SU-DHL-6 (cell line): ENCODE data around the gene FKBP15.
"Not testable (repeated sequence)": the region's sequence is repeated elsewhere in the genome, so short reads cannot be mapped to it uniquely, and the experiment has no call there.

Experiments
- H2AFZ ChIP-seq: fragments of 200-600 bp; sonication (generic); 2 replicates; pipeline ENCODE4 v1.6.1; 2014; ENCODE audit warnings: low read depth, mild to moderate bottlenecking, moderate library complexity, mixed read lengths, antibody characterized with exemption, low read length; ENCODE audit not compliant: severe bottlenecking
- H3F3A ChIP-seq: fragments of 200-600 bp; shearing (Covaris generic); 2 replicates; pipeline ENCODE4 v1.6.0; 2016; ENCODE audit warnings: antibody characterized with exemption, mild to moderate bottlenecking; ENCODE audit not compliant: insufficient read depth
- H3K27ac ChIP-seq: fragments of 200-600 bp; sonication (generic); 2 replicates; pipeline ENCODE4 v1.5.1; 2016; ENCODE audit warnings: low read depth, mild to moderate bottlenecking, low read length, moderate library complexity, mixed read lengths
- H3K27me3 ChIP-seq: fragments of 200-600 bp; sonication (generic), shearing (Covaris generic); 2 replicates; pipeline ENCODE4 v1.6.0; 2014; ENCODE audit warnings: mild to moderate bottlenecking, low read length
- H3K36me3 ChIP-seq: fragments of 200-600 bp; sonication (generic); 2 replicates; pipeline ENCODE4 v1.6.1; 2014; ENCODE audit warnings: mild to moderate bottlenecking, low read length, mixed read lengths
- H3K4me2 ChIP-seq: fragments of 300-600, 200-600 bp; shearing (Covaris generic), sonication (generic); 2 replicates; pipeline ENCODE4 v1.6.0; 2014; ENCODE audit warnings: low read length, low read depth, mild to moderate bottlenecking; ENCODE audit not compliant: poor library complexity, severe bottlenecking
- H3K4me3 ChIP-seq: fragments of 200-600 bp; sonication (generic); 2 replicates; pipeline ENCODE4 v1.5.1; 2014; ENCODE audit warnings: antibody characterized with exemption, low read length, mild to moderate bottlenecking, mixed read lengths; ENCODE audit not compliant: insufficient read depth, poor library complexity, severe bottlenecking
- H3K79me2 ChIP-seq: fragments of 200-600 bp; sonication (generic); 2 replicates; pipeline ENCODE4 v1.6.1; 2014; ENCODE audit warnings: mild to moderate bottlenecking, low read length, moderate library complexity; ENCODE audit not compliant: insufficient read depth
- H3K9ac ChIP-seq: fragments of 200-600 bp; sonication (generic); 2 replicates; pipeline ENCODE4 v1.7.0; 2014; ENCODE audit warnings: mild to moderate bottlenecking, low read length
- H3K9me2 ChIP-seq: fragments of 200-600 bp; sonication (generic); replicated peaks from 2 replicates; pipeline ENCODE4 v1.6.1; 2014; ENCODE audit warnings: low read length; ENCODE audit not compliant: insufficient read depth
- H3K9me3 ChIP-seq: fragments of 200-600 bp; sonication (generic); 2 replicates; pipeline ENCODE4 v1.6.1; 2014; ENCODE audit warnings: low read length, mixed read lengths; ENCODE audit not compliant: insufficient read depth
- H4K20me1 ChIP-seq: fragments of 200-600 bp; sonication (generic); 2 replicates; pipeline ENCODE4 v1.6.1; 2014; ENCODE audit warnings: low read depth, mild to moderate bottlenecking, antibody characterized with exemption, low read length, moderate library complexity, mixed read lengths
- CTCF ChIP-seq: fragments of 200-600 bp; sonication (generic); IDR thresholded peaks from one replicate; pipeline ENCODE4 v1.5.1; 2017; ENCODE audit warnings: antibody characterized with exemption, mild to moderate bottlenecking, low read length, moderate library complexity; ENCODE audit not compliant: insufficient read depth, poor library complexity, severe bottlenecking
- EZH2phosphoT487 ChIP-seq: fragments of 200-600 bp; sonication (generic), shearing (Covaris generic); conservative IDR thresholded peaks from 2 replicates; pipeline ENCODE4 v1.6.1; 2018; ENCODE audit warnings: mild to moderate bottlenecking, antibody characterized with exemption, low read length, moderate library complexity, mixed read lengths

FKBP15 gene

GRCh38 chr9:113129466-113129865 is 91.6 kb downstream of the FKBP15 start:
- H3K36me3 ChIP-seq, result no peaks in the 10 kb centered on the region
- H3F3A ChIP-seq, result no peaks in the 10 kb centered on the region
- H2AFZ ChIP-seq, result no peak overlapping the region
- H3K4me3 ChIP-seq, result no peak overlapping the region
- H3K27me3 ChIP-seq, result no peaks in the 10 kb centered on the region
- H3K4me2 ChIP-seq, result no peak overlapping the region
- no peak overlapping the region for H3K27ac ChIP-seq
- no peaks in the 10 kb centered on the region for H4K20me1 ChIP-seq
- no peaks in the 10 kb centered on the region for H3K79me2 ChIP-seq
- TF ChIP-seq EZH2phosphoT487, result no peak
- TF ChIP-seq CTCF, result no peak
- no peaks in the 10 kb centered on the region for H3K9me2 ChIP-seq
- H3K9me3 ChIP-seq, result no peaks in the 10 kb centered on the region
- H3K9ac ChIP-seq, result no peak overlapping the region

DNA sequence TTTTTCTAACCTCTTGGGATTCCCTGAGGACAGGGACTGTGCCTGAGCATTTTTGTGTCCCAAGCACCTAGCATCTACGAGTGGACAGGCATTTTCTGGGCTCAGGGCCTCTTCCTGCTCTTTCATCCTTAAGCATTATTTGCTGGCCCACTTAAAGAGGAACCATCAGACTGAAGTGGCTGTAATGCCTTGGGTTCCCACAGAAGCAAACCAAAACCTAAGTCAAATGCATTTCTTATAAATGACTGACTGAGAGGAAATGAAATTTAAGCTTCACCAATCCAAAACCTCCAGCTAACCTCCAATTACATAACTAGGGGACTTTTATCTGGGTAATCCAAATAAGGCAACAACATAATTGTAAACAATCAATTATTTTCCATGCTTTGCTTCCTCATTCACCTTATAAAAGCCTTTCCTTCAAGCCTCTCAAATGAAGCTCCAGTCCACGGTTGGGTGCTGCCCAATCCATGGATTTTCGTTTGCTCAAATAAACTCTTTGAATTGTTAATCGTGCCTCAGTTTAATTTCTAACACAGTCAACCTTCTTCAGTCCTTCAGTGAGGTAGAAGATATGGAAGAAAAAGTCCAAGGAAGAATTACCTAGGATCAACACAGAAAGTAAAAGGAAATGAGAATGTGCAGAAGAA is 95.6 kb downstream of the FKBP15 start:
- Histone ChIP-seq H4K20me1 (no peaks in the 10 kb centered on the region), H3K79me2 (no peaks in the 10 kb centered on the region), H3K4me3 (no peak overlapping the region), H3F3A (no peaks in the 10 kb centered on the region), H3K9ac (no peak overlapping the region), H3K27ac (no peak overlapping the region), H3K27me3 (no peaks in the 10 kb centered on the region), H3K36me3 (no peaks in the 10 kb centered on the region), H3K9me3 (no peaks in the 10 kb centered on the region), H3K4me2 (no peak overlapping the region), H2AFZ (no peak overlapping the region), H3K9me2 (no peaks in the 10 kb centered on the region)
- TF ChIP-seq EZH2phosphoT487 (no peak), CTCF (no peak)

DNA sequence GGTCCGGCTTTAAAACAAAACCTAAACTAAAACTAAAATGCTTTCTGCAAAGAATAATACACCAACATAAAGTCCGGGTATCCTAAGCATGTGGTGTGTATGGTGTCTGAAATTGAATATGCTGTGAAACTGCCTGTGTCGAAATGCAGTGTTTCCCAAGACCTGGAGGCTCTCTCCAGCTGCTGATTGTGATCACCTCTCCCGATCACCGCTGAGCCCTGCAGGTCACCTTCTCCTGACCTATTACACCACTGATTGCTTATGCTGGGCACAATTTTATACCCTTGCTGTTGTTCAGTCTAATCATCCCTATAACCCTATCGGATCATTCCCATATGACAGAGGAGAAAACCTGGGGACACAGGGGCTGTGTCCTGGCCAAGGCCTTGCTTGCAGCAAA is 102.2 kb downstream of the FKBP15 start:
- H3F3A ChIP-seq, H3K9me2 ChIP-seq, H3K9ac ChIP-seq, H4K20me1 ChIP-seq, H2AFZ ChIP-seq, H3K79me2 ChIP-seq, H3K27ac ChIP-seq, H3K27me3 ChIP-seq, H3K4me3 ChIP-seq, H3K4me2 ChIP-seq, H3K36me3 ChIP-seq, H3K9me3 ChIP-seq: not testable (repeated sequence)
